HG02588 (cell line): ENCODE data around the gene OR6N1.

ENCODE experiments used
- ATAC-seq: cut with Tn5 transposase; IDR thresholded peaks from one replicate; pipeline ENCODE4 v1.9.1; 2021; ENCODE audit warnings: mild to moderate bottlenecking, moderate library complexity; ENCODE audit not compliant: unreplicated experiment

Gene OR6N1

GRCh38 chr1:158754420-158754819 is 17.6 kb downstream of the OR6N1 start, which contains the start of gene OR6K6:
Gene OR6K6 (plus strand): TSS chr1:158754720. CDS start chr1:158754888, 168 bp downstream.
- ATAC-seq = no peak

- no peak for ATAC-seq
These were observed 19.8 kb downstream of the OR6N1 start for GRCh38 chr1:158752155-158752712.

- no peak for ATAC-seq
These were observed 36.1 kb downstream of the OR6N1 start for GRCh38 chr1:158735848-158736247.

- no peak for ATAC-seq
These were observed 39.5 kb downstream of the OR6N1 start for GRCh38 chr1:158732524-158732923.

DNA sequence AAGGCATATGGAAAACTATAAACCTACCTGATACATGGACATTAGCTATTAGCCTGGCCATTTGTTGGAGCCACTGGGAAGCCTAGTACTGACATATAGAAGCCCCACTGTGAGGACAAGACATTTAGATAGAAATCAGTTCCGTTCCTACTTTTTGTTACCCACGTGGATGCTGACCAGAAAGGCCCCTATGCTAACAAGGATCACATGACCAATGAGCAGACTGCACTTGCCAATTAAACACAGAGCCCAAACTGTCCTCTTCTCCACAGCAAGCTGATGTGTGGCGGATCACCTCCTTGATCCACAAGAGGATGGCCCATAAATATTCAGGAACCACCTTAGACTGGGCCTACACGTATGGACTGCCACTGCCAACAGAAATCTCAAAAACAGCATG is 40.3 kb downstream of the OR6N1 start:
- no peak for ATAC-seq

DNA sequence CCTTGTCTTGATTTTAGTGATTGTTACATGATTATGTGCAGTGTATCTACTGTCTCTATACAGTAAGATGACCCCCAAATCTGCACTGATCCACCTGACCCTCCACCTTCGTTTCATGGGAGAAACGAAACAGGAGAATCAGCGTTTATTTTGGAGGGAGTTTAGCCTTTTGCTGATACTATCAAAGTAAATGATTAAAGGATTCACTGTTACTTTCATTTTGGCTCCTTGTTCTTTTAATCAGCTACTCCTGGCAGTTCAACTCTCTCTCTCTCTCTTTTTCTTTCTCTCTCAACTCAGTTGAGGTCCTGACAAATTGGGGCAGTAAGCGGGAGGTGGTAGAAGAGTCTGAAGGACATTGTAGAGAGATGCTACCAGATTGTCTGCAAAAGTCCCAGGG is 41.5 kb downstream of the OR6N1 start:
- no peak for ATAC-seq

DNA sequence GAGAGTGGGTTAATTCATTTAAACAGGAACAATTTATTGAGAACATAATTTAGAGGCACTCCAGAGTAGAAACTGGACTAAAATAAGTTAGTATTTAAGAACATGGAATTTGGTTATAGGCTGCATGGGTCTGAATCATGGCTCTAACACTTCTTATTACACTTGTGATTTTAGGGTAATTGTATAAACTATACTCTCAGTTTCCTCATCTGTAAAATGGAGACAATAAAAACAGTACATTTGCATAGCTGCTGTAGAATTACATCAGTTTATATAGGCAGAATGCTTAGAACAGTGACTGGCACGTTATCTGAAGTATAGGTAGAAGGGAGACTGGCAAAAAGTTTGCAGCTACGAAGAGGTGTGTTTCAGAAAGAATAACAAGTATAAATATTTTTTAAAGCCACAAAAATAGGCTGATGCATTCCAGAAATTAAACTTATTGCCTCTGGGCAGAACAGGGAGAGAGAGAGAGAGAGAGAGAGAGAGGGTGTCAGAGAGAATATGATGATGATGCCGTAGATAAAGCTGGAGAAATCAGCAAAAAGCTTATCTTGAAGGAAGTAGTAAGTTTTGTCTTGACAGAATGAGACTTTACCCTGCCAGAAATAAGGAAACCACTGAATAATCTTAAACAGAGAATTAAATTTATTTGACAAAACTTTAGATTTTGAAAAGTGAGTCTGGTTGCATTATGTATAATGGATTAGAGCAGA is 43.3 kb downstream of the OR6N1 start:
- ATAC-seq = no peak

GRCh38 chr1:158724442-158724841 is 47.6 kb downstream of the OR6N1 start:
- ATAC-seq = no peak

DNA sequence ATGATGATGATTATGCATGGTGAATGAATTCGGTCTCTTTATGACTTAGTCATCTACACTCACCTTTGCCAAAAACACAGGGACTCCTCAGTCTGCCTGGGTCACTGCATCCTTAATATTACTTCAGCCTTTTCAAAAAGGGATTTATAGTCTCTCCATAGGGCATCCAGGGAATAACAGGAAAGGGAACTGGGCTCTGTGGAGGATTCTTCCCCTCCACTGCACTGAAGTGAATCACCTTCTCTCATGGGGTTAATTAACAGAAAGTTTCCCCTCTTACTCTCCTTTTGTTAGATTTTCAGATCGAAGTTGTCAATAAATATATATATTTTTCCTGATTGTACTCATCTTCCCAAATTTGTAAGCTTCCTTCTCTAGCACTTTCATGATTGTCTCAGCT is 51.4 kb downstream of the OR6N1 start, which contains the start of gene OR6K3:
OR6K3 (minus strand) TSS at position 101 of the 400 bp plus-strand sequence. CDS start 2,605 bp downstream, outside the sequence.
- no peak for ATAC-seq

GRCh38 chr1:158719664-158720063 is 52.3 kb downstream of the OR6N1 start:
- ATAC-seq = no peak

DNA sequence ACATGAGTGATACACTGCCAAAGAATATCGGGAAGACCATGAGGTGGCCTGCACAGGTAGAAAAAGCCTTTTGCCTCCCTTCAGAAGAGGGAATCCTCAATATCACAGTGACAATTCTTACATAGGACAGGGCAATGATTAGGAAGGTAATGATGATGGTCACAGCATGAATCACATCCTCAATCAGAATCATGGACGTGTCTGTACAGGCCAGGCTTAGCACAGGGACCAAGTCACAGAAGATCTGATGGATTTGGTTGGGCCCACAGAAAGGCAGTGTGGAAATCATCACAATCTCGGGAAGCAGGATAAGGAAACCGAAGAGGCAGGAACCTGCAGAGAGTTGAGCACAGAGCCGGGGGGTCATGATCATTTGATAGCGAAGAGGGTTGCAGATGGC is 54.7 kb downstream of the OR6N1 start:
- no peak for ATAC-seq

- no peak for ATAC-seq
These were observed 55.7 kb downstream of the OR6N1 start for GRCh38 chr1:158716335-158716734.

DNA sequence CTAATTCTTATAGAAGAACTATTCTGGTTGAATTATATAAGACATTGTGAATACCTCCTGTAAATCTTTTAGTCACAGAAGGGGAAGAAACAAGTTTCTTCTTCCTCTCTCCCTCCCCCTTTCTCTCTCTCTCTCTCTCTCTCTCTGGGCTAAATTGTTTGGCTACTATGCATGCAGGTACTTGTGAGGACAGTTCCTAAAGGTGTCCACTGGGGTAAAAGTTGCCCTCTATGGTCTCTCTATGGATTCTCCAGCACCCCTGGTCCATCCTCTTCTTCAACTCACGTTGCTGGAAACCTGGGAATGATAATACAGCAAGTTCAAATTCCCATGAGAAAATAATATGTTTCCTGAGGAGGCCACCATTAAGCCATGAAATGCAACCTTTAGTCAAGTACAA is 57.2 kb downstream of the OR6N1 start:
- ATAC-seq = no peak
